Cardiac fibroblast (primary cell): Measurements from ENCODE around the gene ZBTB20.
"Not testable (repeated sequence)": the region's sequence is repeated elsewhere in the genome, so short reads cannot be mapped to it uniquely, and the experiment has no call there.

Experiments used
- DNase-seq, 2 donors: peaks; one replicate each; pipeline versions ENCODE4 v3.0.0 to v3.0.0-alpha.2; 2010; ENCODE audit warnings: low read depth in 2 of 2
- H3K4me3 ChIP-seq, 2 donors: replicated peaks in 1 of 2; 1 replicate in 1 of 2; 2 replicates in 1 of 2; pipeline ENCODE4 v1.5.1; 2011; ENCODE audit warnings: low read depth in 2 of 2, low read length in 2 of 2, mild to moderate bottlenecking in 2 of 2, moderate library complexity in 1 of 2
- CTCF ChIP-seq: IDR thresholded peaks from one replicate; pipeline ENCODE4 v1.5.1; 2011; ENCODE audit warnings: low read depth, mild to moderate bottlenecking, low read length, inconsistent platforms

ZBTB20 gene

DNA sequence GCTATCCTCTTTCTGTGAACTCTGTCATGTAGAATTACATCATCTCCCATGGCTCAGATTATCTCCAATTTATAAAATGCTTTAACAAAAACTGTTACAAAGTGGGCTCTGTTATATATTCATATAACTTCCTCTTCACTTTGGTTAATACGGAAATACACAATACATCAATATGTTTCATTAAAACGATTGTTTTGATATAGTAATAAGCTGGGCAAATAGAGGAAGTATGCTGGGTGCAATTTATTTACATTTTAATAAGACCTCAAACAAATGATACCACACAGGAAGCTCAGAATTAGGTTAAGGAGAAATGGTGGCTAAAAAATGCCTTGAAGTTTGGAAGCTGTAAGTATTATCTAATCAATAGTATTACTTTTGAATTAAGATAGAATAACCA lies 331.0 kb downstream of the ZBTB20 start:
- no peak for TF ChIP-seq CTCF
- no peak for DNase-seq
- no peak overlapping the region for H3K4me3 ChIP-seq

- not testable (repeated sequence) for DNase-seq, H3K4me3 ChIP-seq
Measured at GRCh38 chr3:114812541-114813238, 334.4 kb downstream of the ZBTB20 start.

- H3K4me3 ChIP-seq = no peak overlapping the region
- no peak for TF ChIP-seq CTCF
- DNase-seq = peak in 1 of 2 donors; percentile 25
Measured at GRCh38 chr3:114809668-114810413, 337.2 kb downstream of the ZBTB20 start.

- TF ChIP-seq CTCF = no peak
- no peak overlapping the region for H3K4me3 ChIP-seq
- DNase-seq = no peak
Measured at GRCh38 chr3:114804099-114804498, 343.0 kb downstream of the ZBTB20 start.

- DNase-seq = peak in 1 of 2 donors; percentile 28
- H3K4me3 ChIP-seq = no peak overlapping the region
- TF ChIP-seq CTCF = no peak
Measured at GRCh38 chr3:114803042-114803695, 343.9 kb downstream of the ZBTB20 start.

- TF ChIP-seq CTCF = no peak
- DNase-seq = no peak
- no peak overlapping the region for H3K4me3 ChIP-seq
Measured at GRCh38 chr3:114800272-114801031, 346.6 kb downstream of the ZBTB20 start.
